H1 (cell line): Measurements from ENCODE around the gene ARSB. TPM values are rescaled to one million over a fixed set of nuclear protein-coding genes. Genes with fewer than 3 reads are reported as not detected.

Experiments
- CHD1 ChIP-seq: IDR thresholded peaks from 2 replicates; pipeline ENCODE4 v1.6.1; 2012; ENCODE audit warnings: low read depth, low read length, improper control_type of control experiment
- GABPA ChIP-seq: IDR thresholded peaks from 2 replicates; pipeline ENCODE4 v1.6.1; 2011; ENCODE audit warnings: mild to moderate bottlenecking, low read length, moderate library complexity, borderline replicate concordance; ENCODE audit not compliant: insufficient read depth
- POLR2A ChIP-seq, 2 experiments: IDR thresholded peaks; 1 replicate in 1 of 2; 2 replicates in 1 of 2; pipeline ENCODE4 v1.6.1; 2011; ENCODE audit warnings: low read depth in 2 of 2, low read length in 2 of 2, mild to moderate bottlenecking in 2 of 2; ENCODE audit errors: control extremely low read depth in 1 of 2
- SAP30 ChIP-seq: fragments of 300-600 bp; sonication (generic); IDR thresholded peaks from 2 replicates; pipeline ENCODE4 v1.7.1; 2012; ENCODE audit warnings: low read length, moderate library complexity, mild to moderate bottlenecking, inconsistent platforms; ENCODE audit not compliant: insufficient read depth, insufficient replicate concordance
- SP2 ChIP-seq: IDR thresholded peaks from 2 replicates; pipeline ENCODE4 v1.6.1; 2012; ENCODE audit warnings: mild to moderate bottlenecking, low read length, inconsistent platforms
- SP4 ChIP-seq: IDR thresholded peaks from 2 replicates; pipeline ENCODE4 v1.6.1; 2012; ENCODE audit warnings: low read length, inconsistent platforms
- TAF1 ChIP-seq: IDR thresholded peaks from 2 replicates; pipeline ENCODE4 v1.6.1; 2011; ENCODE audit warnings: mild to moderate bottlenecking, low read depth, low read length
- USF2 ChIP-seq: IDR thresholded peaks from 2 replicates; pipeline ENCODE4 v1.6.1; 2011; ENCODE audit warnings: low read length, improper control_type of control experiment
- polyA plus RNA-seq, 7 experiments: library from polyadenylated mRNA; depleted of rRNA in 3 of 7; stranded (reverse) in 5 of 7; unstranded in 2 of 7; fragments of >200 nt in 5 of 7; fragments of 200-250 nt in 2 of 7; gene quantifications; 1 replicate in 5 of 7; 2 replicates in 1 of 7; 4 replicates in 1 of 7; pipeline versions ENCODE4 v1.2.1 to v1.2.3, GENCODE V29; 2011 to 2013; ENCODE audit warnings: missing spikeins in 2 of 7, mixed read lengths in 2 of 7
- total RNA-seq: library from RNA; stranded (reverse); fragmentation: NEBNext Ultra II Directional; extraction: Animal tissue kit (Norgen Biotek cat#: 25700); gene quantifications from 2 replicates; pipeline ENCODE4 v1.2.1, GENCODE V29; 2021
- TF ChIP-seq, protein P1 (sequence below): fragments of 300-600 bp; sonication (generic); IDR thresholded peaks from 2 replicates; pipeline ENCODE4 v1.7.1; 2012; ENCODE audit warnings: low read length, moderate library complexity, mild to moderate bottlenecking, inconsistent platforms; ENCODE audit not compliant: insufficient replicate concordance

ARSB gene
- total and polyA plus RNA-seq, 2 of the 8 experiments (the other 6 are each of a cell fraction or from before 2014, with no cell fraction given) = 6.4 to 13.9 TPM

GRCh38 chr5:78755822-78756429 is 229.2 kb downstream of the ARSB start (continued):
- TF ChIP-seq USF2 (no peak), SP4 (no peak), SAP30 (no peak), TAF1 (no peak), POLR2A (IDR thresholded peaks at IDR 0.05; ENCODE audit: control extremely low read depth in 1 of 2, low read depth in 2 of 2, low read length in 2 of 2) (no peak), SP2 (no peak), GABPA (no peak), CHD1 (no peak)
- TF ChIP-seq, protein P1, sequence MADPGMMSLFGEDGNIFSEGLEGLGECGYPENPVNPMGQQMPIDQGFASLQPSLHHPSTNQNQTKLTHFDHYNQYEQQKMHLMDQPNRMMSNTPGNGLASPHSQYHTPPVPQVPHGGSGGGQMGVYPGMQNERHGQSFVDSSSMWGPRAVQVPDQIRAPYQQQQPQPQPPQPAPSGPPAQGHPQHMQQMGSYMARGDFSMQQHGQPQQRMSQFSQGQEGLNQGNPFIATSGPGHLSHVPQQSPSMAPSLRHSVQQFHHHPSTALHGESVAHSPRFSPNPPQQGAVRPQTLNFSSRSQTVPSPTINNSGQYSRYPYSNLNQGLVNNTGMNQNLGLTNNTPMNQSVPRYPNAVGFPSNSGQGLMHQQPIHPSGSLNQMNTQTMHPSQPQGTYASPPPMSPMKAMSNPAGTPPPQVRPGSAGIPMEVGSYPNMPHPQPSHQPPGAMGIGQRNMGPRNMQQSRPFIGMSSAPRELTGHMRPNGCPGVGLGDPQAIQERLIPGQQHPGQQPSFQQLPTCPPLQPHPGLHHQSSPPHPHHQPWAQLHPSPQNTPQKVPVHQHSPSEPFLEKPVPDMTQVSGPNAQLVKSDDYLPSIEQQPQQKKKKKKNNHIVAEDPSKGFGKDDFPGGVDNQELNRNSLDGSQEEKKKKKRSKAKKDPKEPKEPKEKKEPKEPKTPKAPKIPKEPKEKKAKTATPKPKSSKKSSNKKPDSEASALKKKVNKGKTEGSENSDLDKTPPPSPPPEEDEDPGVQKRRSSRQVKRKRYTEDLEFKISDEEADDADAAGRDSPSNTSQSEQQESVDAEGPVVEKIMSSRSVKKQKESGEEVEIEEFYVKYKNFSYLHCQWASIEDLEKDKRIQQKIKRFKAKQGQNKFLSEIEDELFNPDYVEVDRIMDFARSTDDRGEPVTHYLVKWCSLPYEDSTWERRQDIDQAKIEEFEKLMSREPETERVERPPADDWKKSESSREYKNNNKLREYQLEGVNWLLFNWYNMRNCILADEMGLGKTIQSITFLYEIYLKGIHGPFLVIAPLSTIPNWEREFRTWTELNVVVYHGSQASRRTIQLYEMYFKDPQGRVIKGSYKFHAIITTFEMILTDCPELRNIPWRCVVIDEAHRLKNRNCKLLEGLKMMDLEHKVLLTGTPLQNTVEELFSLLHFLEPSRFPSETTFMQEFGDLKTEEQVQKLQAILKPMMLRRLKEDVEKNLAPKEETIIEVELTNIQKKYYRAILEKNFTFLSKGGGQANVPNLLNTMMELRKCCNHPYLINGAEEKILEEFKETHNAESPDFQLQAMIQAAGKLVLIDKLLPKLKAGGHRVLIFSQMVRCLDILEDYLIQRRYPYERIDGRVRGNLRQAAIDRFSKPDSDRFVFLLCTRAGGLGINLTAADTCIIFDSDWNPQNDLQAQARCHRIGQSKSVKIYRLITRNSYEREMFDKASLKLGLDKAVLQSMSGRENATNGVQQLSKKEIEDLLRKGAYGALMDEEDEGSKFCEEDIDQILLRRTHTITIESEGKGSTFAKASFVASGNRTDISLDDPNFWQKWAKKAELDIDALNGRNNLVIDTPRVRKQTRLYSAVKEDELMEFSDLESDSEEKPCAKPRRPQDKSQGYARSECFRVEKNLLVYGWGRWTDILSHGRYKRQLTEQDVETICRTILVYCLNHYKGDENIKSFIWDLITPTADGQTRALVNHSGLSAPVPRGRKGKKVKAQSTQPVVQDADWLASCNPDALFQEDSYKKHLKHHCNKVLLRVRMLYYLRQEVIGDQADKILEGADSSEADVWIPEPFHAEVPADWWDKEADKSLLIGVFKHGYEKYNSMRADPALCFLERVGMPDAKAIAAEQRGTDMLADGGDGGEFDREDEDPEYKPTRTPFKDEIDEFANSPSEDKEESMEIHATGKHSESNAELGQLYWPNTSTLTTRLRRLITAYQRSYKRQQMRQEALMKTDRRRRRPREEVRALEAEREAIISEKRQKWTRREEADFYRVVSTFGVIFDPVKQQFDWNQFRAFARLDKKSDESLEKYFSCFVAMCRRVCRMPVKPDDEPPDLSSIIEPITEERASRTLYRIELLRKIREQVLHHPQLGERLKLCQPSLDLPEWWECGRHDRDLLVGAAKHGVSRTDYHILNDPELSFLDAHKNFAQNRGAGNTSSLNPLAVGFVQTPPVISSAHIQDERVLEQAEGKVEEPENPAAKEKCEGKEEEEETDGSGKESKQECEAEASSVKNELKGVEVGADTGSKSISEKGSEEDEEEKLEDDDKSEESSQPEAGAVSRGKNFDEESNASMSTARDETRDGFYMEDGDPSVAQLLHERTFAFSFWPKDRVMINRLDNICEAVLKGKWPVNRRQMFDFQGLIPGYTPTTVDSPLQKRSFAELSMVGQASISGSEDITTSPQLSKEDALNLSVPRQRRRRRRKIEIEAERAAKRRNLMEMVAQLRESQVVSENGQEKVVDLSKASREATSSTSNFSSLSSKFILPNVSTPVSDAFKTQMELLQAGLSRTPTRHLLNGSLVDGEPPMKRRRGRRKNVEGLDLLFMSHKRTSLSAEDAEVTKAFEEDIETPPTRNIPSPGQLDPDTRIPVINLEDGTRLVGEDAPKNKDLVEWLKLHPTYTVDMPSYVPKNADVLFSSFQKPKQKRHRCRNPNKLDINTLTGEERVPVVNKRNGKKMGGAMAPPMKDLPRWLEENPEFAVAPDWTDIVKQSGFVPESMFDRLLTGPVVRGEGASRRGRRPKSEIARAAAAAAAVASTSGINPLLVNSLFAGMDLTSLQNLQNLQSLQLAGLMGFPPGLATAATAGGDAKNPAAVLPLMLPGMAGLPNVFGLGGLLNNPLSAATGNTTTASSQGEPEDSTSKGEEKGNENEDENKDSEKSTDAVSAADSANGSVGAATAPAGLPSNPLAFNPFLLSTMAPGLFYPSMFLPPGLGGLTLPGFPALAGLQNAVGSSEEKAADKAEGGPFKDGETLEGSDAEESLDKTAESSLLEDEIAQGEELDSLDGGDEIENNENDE = no peak
